HEK293 (cell line): Measurements from ENCODE around the gene RNF144A.

Experiments used
- CTCF ChIA-PET: fragments of 350-600 bp; formaldehyde crosslinking; extraction: SDS; loops from one replicate; lab custom pipeline; 2021; ENCODE audit warnings: antibody characterized with exemption; lab: Yijun Ruan, JAX
- POLR2A ChIA-PET: fragments of 300-600 bp; formaldehyde crosslinking; extraction: SDS; loops from one replicate; lab custom pipeline; 2020; ENCODE audit warnings: antibody characterized with exemption, inconsistent platforms; lab: Yijun Ruan, JAX
- H3K27ac ChIP-seq: fragments of 200-500 bp; sonication (Bioruptor generic); 2 replicates; pipeline ENCODE4 v1.5.1; 2014; ENCODE audit warnings: low read depth, low read length, control low read depth, inconsistent platforms; ENCODE audit errors: extremely low read depth
- H3K36me3 ChIP-seq, 2 experiments: fragments of 200-500 bp in 1 of 2; sonication (Bioruptor generic) in 1 of 2; 1 replicate in 1 of 2; 2 replicates in 1 of 2; pipeline ENCODE4 v1.5.1; 2014 to 2017; ENCODE audit warnings: inconsistent platforms in 2 of 2, low read length in 2 of 2; ENCODE audit not compliant: control insufficient read depth in 2 of 2, insufficient read depth in 1 of 2
- H3K4me1 ChIP-seq: fragments of 200-500 bp; sonication (Bioruptor generic); 2 replicates; pipeline ENCODE4 v1.5.1; 2014; ENCODE audit warnings: mild to moderate bottlenecking, low read length, inconsistent platforms; ENCODE audit not compliant: control insufficient read depth, insufficient read depth
- H3K4me3 ChIP-seq: 2 replicates; pipeline ENCODE4 v1.5.1; 2011; ENCODE audit warnings: low read depth, mild to moderate bottlenecking, control low read depth, low read length, moderate library complexity
- H3K9me3 ChIP-seq: fragments of 200-500 bp; sonication (Bioruptor generic); 2 replicates; pipeline ENCODE4 v1.5.1; 2014; ENCODE audit warnings: low read depth, low read length, inconsistent platforms; ENCODE audit not compliant: control insufficient read depth, insufficient read depth
- AEBP2 ChIP-seq: fragments of 450-650 bp; formaldehyde crosslinking; IDR thresholded peaks from 2 replicates; pipeline ENCODE4 v1.5.1; 2016; ENCODE audit warnings: missing biosample characterization, missing genetic modification characterization, borderline replicate concordance
- ELK4 ChIP-seq: IDR thresholded peaks from 2 replicates; pipeline ENCODE4 v1.6.1; 2011; ENCODE audit warnings: mild to moderate bottlenecking, low read depth, low read length, borderline replicate concordance
- PRDM10 ChIP-seq: fragments of 450-650 bp; formaldehyde crosslinking; IDR thresholded peaks from 2 replicates; pipeline ENCODE4 v1.5.1; 2016; ENCODE audit warnings: missing biosample characterization, missing genetic modification characterization
- REPIN1 ChIP-seq: fragments of 450-650 bp; formaldehyde crosslinking; IDR thresholded peaks from 2 replicates; pipeline ENCODE4 v1.5.1; 2017; ENCODE audit warnings: missing biosample characterization, missing genetic modification characterization, low read depth
- SP7 ChIP-seq: fragments of 450-650 bp; formaldehyde crosslinking; IDR thresholded peaks from 2 replicates; pipeline ENCODE4 v1.5.1; 2016; ENCODE audit warnings: missing biosample characterization, missing genetic modification characterization
- YY1 ChIP-seq: fragments of 450-650 bp; formaldehyde crosslinking; IDR thresholded peaks from 2 replicates; pipeline ENCODE4 v1.5.1; 2018; ENCODE audit warnings: missing biosample characterization, missing genetic modification characterization
- ZBTB26 ChIP-seq: fragments of 450-650 bp; formaldehyde crosslinking; optimal IDR thresholded peaks from 2 replicates; pipeline ENCODE3; 2016; ENCODE audit warnings: missing biosample characterization, mild to moderate bottlenecking, missing genetic modification characterization
- ZBTB8A ChIP-seq: fragments of 450-650 bp; formaldehyde crosslinking; IDR thresholded peaks from 2 replicates; pipeline ENCODE4 v1.5.1; 2016; ENCODE audit warnings: missing biosample characterization, missing genetic modification characterization
- ZFP3 ChIP-seq: fragments of 450-650 bp; formaldehyde crosslinking; IDR thresholded peaks from 2 replicates; pipeline ENCODE4 v1.5.1; 2016; ENCODE audit warnings: low read depth, missing biosample characterization, missing genetic modification characterization
- ZNF133 ChIP-seq: fragments of 450-650 bp; formaldehyde crosslinking; IDR thresholded peaks from 2 replicates; pipeline ENCODE4 v1.5.1; 2016; ENCODE audit warnings: missing biosample characterization, missing genetic modification characterization
- ZNF266 ChIP-seq: fragments of 450-650 bp; formaldehyde crosslinking; IDR thresholded peaks from 2 replicates; pipeline ENCODE4 v1.5.1; 2016; ENCODE audit warnings: missing biosample characterization, missing genetic modification characterization, low read depth
- ZNF366 ChIP-seq: fragments of 450-650 bp; formaldehyde crosslinking; conservative IDR thresholded peaks from 2 replicates; pipeline ENCODE4 v1.5.1; 2016; ENCODE audit warnings: missing biosample characterization, missing genetic modification characterization
- ZNF394 ChIP-seq: fragments of 450-650 bp; formaldehyde crosslinking; IDR thresholded peaks from 2 replicates; pipeline ENCODE4 v1.5.1; 2016; ENCODE audit warnings: missing biosample characterization, missing genetic modification characterization, mild to moderate bottlenecking, moderate library complexity, borderline replicate concordance
- ZNF426 ChIP-seq: fragments of 450-650 bp; formaldehyde crosslinking; IDR thresholded peaks from 2 replicates; pipeline ENCODE4 v1.5.1; 2017; ENCODE audit warnings: missing biosample characterization, missing genetic modification characterization, mild to moderate bottlenecking, inconsistent platforms, moderate library complexity
- ZNF544 ChIP-seq: fragments of 450-650 bp; formaldehyde crosslinking; IDR thresholded peaks from 2 replicates; pipeline ENCODE4 v1.5.0; 2017; ENCODE audit warnings: missing biosample characterization, missing genetic modification characterization
- ZNF560 ChIP-seq: fragments of 450-650 bp; formaldehyde crosslinking; IDR thresholded peaks from 2 replicates; pipeline ENCODE4 v1.5.1; 2017; ENCODE audit warnings: missing biosample characterization, missing genetic modification characterization, borderline replicate concordance
- ZNF600 ChIP-seq: fragments of 450-650 bp; formaldehyde crosslinking; IDR thresholded peaks from 2 replicates; pipeline ENCODE4 v1.5.1; 2016; ENCODE audit warnings: missing biosample characterization, missing genetic modification characterization
- ZNF626 ChIP-seq: fragments of 450-650 bp; sonication (Bioruptor Pico); formaldehyde crosslinking; IDR thresholded peaks from 2 replicates; pipeline ENCODE4 v1.5.1; 2018; ENCODE audit warnings: missing biosample characterization, missing genetic modification characterization, inconsistent platforms
- ZNF654 ChIP-seq: fragments of 450-650 bp; formaldehyde crosslinking; IDR thresholded peaks from 2 replicates; pipeline ENCODE4 v1.5.1; 2016; ENCODE audit warnings: low read depth, missing biosample characterization, missing genetic modification characterization
- ZNF791 ChIP-seq: fragments of 450-650 bp; formaldehyde crosslinking; IDR thresholded peaks from 2 replicates; pipeline ENCODE4 v1.5.1; 2016; ENCODE audit warnings: missing biosample characterization, missing genetic modification characterization
- TF ChIP-seq, protein P1 (sequence below): fragments of 450-650 bp; formaldehyde crosslinking; IDR thresholded peaks from 2 replicates; pipeline ENCODE4 v1.5.1; 2017; ENCODE audit warnings: missing biosample characterization, missing genetic modification characterization
- TF ChIP-seq, protein P2 (sequence below): fragments of 450-650 bp; formaldehyde crosslinking; IDR thresholded peaks from 2 replicates; pipeline ENCODE4 v1.5.1; 2016; ENCODE audit warnings: missing biosample characterization, missing genetic modification characterization, low read depth

RNF144A gene

DNA sequence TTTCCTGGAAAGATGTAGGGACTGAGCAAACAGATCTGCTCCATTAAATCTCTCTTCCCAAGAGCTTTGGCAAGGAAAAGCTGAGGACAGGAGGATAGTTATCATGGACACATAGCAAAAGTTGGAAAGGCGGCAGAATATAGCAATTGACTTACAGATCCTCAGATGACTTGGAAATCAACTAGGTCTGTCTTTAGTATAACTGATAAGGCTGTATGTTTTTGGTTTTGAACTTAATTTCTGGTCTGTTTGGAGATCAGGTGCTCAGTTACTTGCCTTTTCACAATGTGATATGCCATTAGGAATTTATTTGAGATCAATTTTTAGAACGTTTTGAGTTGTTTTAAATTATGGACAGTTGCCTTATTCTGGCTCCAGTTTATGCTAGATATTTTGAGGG, 31.7 kb upstream of the RNF144A start:
- POLR2A ChIA-PET, result no interaction called here
- no peaks in the 10 kb centered on the region for H3K36me3 ChIP-seq
- CTCF ChIA-PET, result interaction anchor here (0.7 kb wide), 1 partner anchor 628 kb away, joined by 3 read pairs; no protein-coding TSS in a partner anchor
- H3K27ac ChIP-seq, result no peak overlapping the region
- no peaks in the 10 kb centered on the region for H3K4me1 ChIP-seq
- H3K9me3 ChIP-seq, result no peaks in the 10 kb centered on the region
- H3K4me3 ChIP-seq, result no peak overlapping the region
- TF ChIP-seq ZNF133, result no peak
- TF ChIP-seq, protein P1, sequence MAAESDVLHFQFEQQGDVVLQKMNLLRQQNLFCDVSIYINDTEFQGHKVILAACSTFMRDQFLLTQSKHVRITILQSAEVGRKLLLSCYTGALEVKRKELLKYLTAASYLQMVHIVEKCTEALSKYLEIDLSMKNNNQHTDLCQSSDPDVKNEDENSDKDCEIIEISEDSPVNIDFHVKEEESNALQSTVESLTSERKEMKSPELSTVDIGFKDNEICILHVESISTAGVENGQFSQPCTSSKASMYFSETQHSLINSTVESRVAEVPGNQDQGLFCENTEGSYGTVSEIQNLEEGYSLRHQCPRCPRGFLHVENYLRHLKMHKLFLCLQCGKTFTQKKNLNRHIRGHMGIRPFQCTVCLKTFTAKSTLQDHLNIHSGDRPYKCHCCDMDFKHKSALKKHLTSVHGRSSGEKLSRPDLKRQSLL, result no peak
- no peak for TF ChIP-seq YY1 (tag by site-specific recombination)
- no peak for TF ChIP-seq ZBTB26 (tag by site-specific recombination)
- no peak for TF ChIP-seq ZNF791 (tag by site-specific recombination)
- no peak for TF ChIP-seq ZFP3 (tag by site-specific recombination)
- no peak for TF ChIP-seq ZNF544 (tag by site-specific recombination)
- TF ChIP-seq ZNF626, result no peak
- TF ChIP-seq ZNF366 (tag by site-specific recombination), result no peak
- TF ChIP-seq, all 188 proteins: peak for 0

DNA sequence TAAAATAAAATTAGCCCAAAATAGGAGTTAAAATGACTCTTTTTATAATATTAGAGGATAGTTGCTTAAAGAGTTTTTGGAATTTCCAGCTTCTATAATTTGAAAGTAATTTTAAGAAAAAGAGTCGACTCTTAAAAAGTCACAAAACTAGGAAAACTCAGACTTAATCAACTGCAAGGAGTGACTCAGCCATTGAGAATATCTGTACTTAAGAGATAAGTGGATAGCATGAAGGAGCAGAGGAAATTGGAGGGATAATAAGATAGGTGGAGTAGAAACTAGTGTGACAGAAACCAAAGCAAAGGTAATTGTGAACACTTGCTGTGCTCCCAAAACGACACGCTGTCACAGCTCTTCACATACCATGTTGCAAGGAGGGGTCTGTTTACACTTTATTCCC, 31.2 kb upstream of the RNF144A start:
- Histone ChIP-seq H3K4me1 (no peaks in the 10 kb centered on the region), H3K4me3 (no peak overlapping the region), H3K27ac (no peak overlapping the region), H3K9me3 (no peaks in the 10 kb centered on the region), H3K36me3 (no peaks in the 10 kb centered on the region)
- no peak for TF ChIP-seq ZNF654 (tag by site-specific recombination)
- ChIA-PET POLR2A (no interaction called here), CTCF (no interaction called here)

DNA sequence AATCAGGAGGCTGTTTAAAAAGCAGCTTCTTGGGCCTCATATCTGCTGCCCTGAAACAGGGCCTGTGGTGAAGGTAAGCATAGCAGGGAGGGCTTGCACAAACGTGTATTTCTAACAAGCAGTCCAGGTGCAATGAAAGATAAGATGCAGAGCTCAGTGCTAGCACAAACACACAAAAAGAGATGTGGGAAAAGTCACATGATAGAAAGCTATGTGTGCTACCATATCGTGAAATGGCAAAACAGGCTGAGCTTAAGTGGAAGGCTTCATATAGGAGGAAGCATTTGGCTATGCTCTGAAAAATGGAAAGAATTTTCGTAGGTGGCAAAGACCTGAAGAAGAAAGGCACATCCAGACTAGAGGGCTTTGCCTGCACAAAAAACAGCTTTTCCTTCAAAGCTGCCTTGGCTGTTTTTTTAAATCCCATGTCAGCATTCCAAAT, 29.4 kb upstream of the RNF144A start:
- no peaks in the 10 kb centered on the region for H3K4me1 ChIP-seq
- no peaks in the 10 kb centered on the region for H3K9me3 ChIP-seq
- H3K36me3 ChIP-seq, result no peaks in the 10 kb centered on the region
- ChIA-PET CTCF (interaction anchor here (0.6 to 1.2 kb wide), 6 partner anchors 9 to 157 kb away, joined by 3 to 5 read pairs (median 3); partner anchors contain the start of gene RNF144A), POLR2A (no interaction called here)
- no peak overlapping the region for H3K27ac ChIP-seq
- H3K4me3 ChIP-seq, result no peak overlapping the region
- TF ChIP-seq ZNF426, result no peak
- TF ChIP-seq ZNF560, result no peak
- TF ChIP-seq AEBP2 (tag by site-specific recombination), result no peak
- no peak for TF ChIP-seq ZNF266
- no peak for TF ChIP-seq ZNF600 (tag by site-specific recombination)
- TF ChIP-seq ELK4, result no peak
- no peak for TF ChIP-seq REPIN1
- TF ChIP-seq ZBTB8A, result no peak
- TF ChIP-seq PRDM10 (tag by site-specific recombination), result no peak
- TF ChIP-seq SP7 (tag by site-specific recombination), result no peak
- TF ChIP-seq, protein P2, sequence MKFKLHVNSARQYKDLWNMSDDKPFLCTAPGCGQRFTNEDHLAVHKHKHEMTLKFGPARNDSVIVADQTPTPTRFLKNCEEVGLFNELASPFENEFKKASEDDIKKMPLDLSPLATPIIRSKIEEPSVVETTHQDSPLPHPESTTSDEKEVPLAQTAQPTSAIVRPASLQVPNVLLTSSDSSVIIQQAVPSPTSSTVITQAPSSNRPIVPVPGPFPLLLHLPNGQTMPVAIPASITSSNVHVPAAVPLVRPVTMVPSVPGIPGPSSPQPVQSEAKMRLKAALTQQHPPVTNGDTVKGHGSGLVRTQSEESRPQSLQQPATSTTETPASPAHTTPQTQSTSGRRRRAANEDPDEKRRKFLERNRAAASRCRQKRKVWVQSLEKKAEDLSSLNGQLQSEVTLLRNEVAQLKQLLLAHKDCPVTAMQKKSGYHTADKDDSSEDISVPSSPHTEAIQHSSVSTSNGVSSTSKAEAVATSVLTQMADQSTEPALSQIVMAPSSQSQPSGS, result no peak
- TF ChIP-seq ZNF394, result no peak
